ACC112 (cell line): ENCODE measurements around the gene DNAH7.
"Not testable (repeated sequence)": the region's sequence is repeated elsewhere in the genome, so short reads cannot be mapped to it uniquely, and the experiment has no call there.

ENCODE experiments used
- H2AFZ ChIP-seq: fragments of 200-600 bp; sonication (generic); one replicate; pipeline ENCODE4 v1.6.0; 2017; ENCODE audit warnings: antibody characterized with exemption, low read length; ENCODE audit not compliant: unreplicated experiment
- H3K27ac ChIP-seq: fragments of 200-600 bp; sonication (generic); 2 replicates; pipeline ENCODE4 v1.5.1; 2014; ENCODE audit warnings: low read depth, mild to moderate bottlenecking, antibody characterized with exemption, low read length, moderate library complexity
- H3K27me3 ChIP-seq: fragments of 200-600 bp; sonication (generic); 2 replicates; pipeline ENCODE4 v1.6.1; 2014; ENCODE audit warnings: mild to moderate bottlenecking, antibody characterized with exemption, low read length, moderate library complexity, mixed read lengths; ENCODE audit not compliant: insufficient read depth
- H3K36me3 ChIP-seq: fragments of 200-600 bp; sonication (generic); 2 replicates; pipeline ENCODE4 v1.6.1; 2016; ENCODE audit warnings: mild to moderate bottlenecking, antibody characterized with exemption, low read length, moderate library complexity, mixed read lengths; ENCODE audit not compliant: insufficient read depth
- H3K4me1 ChIP-seq: fragments of 200-600 bp; sonication (generic); one replicate; pipeline ENCODE4 v1.6.1; 2016; ENCODE audit warnings: low read length, mixed read lengths; ENCODE audit not compliant: insufficient read depth, unreplicated experiment, control insufficient read depth
- H3K4me3 ChIP-seq: fragments of 200-600 bp; sonication (generic); 2 replicates; pipeline ENCODE4 v1.5.1; 2014; ENCODE audit warnings: mild to moderate bottlenecking, low read depth, low read length
- H3K79me2 ChIP-seq: fragments of 200-600 bp; sonication (generic); one replicate; pipeline ENCODE4 v1.6.0; 2016; ENCODE audit warnings: low read length; ENCODE audit not compliant: control insufficient read depth, unreplicated experiment, insufficient read depth

DNAH7 gene

DNA sequence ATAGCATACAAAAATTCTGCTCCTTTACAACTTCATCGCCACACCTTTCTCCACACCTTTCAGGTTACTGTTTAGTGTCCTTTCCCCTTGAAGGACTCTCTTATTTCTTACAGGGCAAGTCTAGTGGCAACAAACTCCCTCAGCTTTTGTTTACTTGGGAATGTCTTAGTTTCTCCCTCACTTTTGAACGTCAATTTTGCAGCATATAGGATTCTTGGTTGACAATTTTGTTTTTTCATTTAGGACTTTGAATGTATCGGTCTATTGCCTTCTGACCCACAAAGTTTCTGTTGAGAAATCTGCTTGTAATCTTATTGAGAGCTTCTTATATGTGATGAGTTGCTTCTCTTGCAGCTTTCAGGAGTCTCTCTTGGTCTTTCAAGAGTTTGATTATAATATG lies 368.2 kb downstream of the DNAH7 start:
- H3K4me1 ChIP-seq: no peaks in the 10 kb centered on the region
- H3K27me3 ChIP-seq: no peaks in the 10 kb centered on the region
- H3K27ac ChIP-seq: no peak overlapping the region
- H3K36me3 ChIP-seq: peaks cover 7% of the 10 kb centered on the region; the same call in 1 of the 2 replicates
- no peak overlapping the region for H3K4me3 ChIP-seq
- no peak overlapping the region for H2AFZ ChIP-seq
- H3K79me2 ChIP-seq: no peaks in the 10 kb centered on the region

DNA sequence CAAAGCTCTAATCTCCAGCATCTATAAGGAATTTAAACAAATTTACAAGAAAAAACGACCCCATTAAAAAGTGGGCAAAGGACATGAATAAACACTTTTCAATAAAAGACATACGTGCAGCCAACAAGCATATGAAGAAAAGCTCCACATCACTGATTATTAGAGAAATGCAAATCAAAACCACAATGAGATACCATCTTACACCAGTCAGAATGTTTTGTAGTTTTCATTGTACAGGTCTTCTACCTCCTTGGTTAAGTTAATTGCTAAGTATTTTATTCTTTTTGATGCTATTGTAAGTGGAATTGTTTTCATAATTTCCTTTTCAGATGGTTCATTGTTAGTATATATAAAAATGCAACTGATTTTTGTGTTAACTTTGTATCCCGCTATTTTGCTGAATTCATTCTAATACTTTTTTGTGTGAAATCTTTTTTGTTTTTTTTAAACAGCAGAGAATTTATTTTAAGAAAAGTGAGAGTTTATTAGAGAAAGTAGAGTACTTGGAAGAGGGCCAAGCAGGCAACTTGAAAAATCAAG lies 370.9 kb downstream of the DNAH7 start:
- no peak overlapping the region for H2AFZ ChIP-seq
- peaks cover 3% of the 10 kb centered on the region for H3K79me2 ChIP-seq
- H3K4me3 ChIP-seq: no peak overlapping the region
- H3K27me3 ChIP-seq: no peaks in the 10 kb centered on the region
- H3K27ac ChIP-seq: no peak overlapping the region
- H3K4me1 ChIP-seq: no peaks in the 10 kb centered on the region
- H3K36me3 ChIP-seq: peaks cover 7% of the 10 kb centered on the region; the same call in 1 of the 2 replicates

DNA sequence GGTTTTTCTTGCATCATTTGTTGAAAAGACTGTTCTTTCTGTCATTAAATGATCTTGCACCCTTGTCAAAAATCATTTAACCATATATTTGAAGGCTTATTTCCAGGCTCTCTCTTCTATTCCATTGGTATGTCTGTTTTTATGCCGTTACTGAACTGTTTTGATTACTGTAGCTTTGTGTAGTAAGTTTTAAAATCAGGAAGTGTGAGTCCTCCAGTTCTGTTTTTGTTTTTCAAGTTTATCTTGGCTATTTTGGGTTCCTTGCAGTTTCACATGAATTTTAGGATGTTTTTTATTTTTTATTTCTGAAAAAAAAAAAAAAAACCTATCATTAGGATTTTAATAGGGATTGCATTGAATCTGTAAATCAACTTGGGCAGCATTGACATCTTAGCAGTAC lies 372.6 kb downstream of the DNAH7 start:
- no peak overlapping the region for H2AFZ ChIP-seq
- H3K36me3 ChIP-seq: peaks cover 7% of the 10 kb centered on the region; the same call in 1 of the 2 replicates
- H3K4me3 ChIP-seq: no peak overlapping the region
- H3K79me2 ChIP-seq: peaks cover 3% of the 10 kb centered on the region
- H3K27me3 ChIP-seq: no peaks in the 10 kb centered on the region
- H3K4me1 ChIP-seq: no peaks in the 10 kb centered on the region
- no peak overlapping the region for H3K27ac ChIP-seq

DNA sequence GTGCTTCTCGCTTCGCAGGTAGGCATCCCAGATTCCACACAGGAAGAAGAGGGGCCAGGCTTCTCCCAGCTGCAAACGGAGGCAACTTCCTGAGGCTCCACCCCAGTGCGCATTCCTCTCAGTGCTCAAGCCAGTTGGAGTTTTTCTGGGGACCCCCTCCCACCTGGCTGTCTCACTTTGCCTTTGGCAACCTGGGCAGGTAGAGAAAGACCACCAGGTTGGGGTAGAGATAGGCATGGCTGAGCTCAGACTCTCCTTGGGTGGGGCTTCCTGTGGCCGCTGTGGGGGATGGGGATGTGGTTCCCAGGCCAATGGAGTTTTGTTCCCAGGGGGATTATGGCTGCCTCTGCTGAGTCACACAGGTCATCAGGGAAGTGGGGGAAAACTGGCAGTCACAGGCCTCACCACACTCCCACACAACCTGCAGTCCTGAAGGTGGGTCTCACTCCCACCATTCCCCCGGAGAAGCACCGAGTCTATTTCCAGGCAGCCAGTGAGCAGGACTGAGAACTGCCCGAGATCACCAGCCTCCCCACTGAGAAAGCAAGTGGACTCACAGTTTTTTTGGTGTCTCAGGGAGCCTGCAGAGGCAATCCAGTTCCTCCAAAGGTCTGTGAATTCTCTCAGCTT lies 373.5 kb downstream of the DNAH7 start:
- Histone ChIP-seq H2AFZ (no peak overlapping the region), H3K27me3 (no peaks in the 10 kb centered on the region), H3K36me3 (peaks cover 6% of the 10 kb centered on the region), H3K4me1 (no peaks in the 10 kb centered on the region), H3K4me3 (no peak overlapping the region), H3K27ac (no peak overlapping the region), H3K79me2 (peaks cover 3% of the 10 kb centered on the region)

DNA sequence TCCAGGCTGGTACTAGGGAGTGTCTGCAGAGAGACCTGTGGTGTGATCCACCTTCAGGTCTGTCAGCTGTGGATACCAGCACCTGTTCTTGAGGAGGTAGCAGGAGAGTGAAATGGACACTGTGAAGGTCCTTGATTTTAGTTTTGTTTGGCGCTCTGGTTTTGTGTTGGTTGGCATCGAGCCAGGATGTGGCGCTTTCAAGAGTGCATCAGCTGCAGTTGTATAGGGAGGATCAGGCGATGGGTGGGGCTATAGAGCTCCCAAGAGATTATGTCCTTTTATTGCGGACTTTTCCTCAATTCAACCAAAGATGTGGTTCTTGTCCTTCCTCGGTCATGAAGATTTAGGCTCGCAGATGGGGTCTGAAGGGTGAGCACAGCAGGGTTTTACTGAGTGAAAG lies 374.1 kb downstream of the DNAH7 start:
- no peak overlapping the region for H3K27ac ChIP-seq

DNA sequence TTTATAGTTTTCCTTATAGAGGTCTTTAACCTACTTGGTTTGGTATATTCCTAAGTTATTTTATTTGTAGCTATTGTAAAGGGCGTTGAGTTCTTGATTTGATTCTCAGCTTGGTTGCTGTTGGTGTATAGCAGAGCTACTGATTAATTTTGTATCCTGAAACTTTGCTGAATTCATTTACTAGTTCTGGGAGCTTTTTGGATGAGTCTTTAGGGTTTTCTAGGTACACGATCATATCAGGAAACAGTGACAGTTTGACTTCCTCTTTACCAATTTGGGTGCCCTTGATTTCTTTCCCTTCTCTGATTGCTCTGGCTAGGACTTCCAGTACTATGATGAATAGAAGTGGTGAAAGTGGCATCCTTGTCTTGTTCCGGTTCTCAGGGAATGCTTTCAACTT lies 376.1 kb downstream of the DNAH7 start:
- not testable (repeated sequence) for H3K36me3 ChIP-seq, H3K4me3 ChIP-seq, H2AFZ ChIP-seq, H3K79me2 ChIP-seq, H3K4me1 ChIP-seq, H3K27me3 ChIP-seq, H3K27ac ChIP-seq

More for the DNA sequence above, 374.1 kb downstream of the DNAH7 start:
- Histone ChIP-seq H2AFZ (no peak overlapping the region), H3K27me3 (no peaks in the 10 kb centered on the region), H3K4me1 (no peaks in the 10 kb centered on the region), H3K79me2 (peaks cover 3% of the 10 kb centered on the region), H3K36me3 (peaks cover 4% of the 10 kb centered on the region), H3K4me3 (no peak overlapping the region)
